A204.1 (cell line): ENCODE measurements around the gene CDK11B.

Source experiments
- FAIRE-seq: peaks from 2 replicates; lab custom pipeline; 2012; peaks lifted over from hg19 to GRCh38; lab: Jason Lieb, UNC

The CDK11B gene

GRCh38 chr1:1627261-1627828 is 31.5 kb downstream of the CDK11B start:
- no peak for FAIRE-seq

GRCh38 chr1:1626207-1627141 is 32.3 kb downstream of the CDK11B start:
- no peak for FAIRE-seq

- no peak for FAIRE-seq
Measured at GRCh38 chr1:1625824-1626206, 33.0 kb downstream of the CDK11B start.

- FAIRE-seq: no peak
Measured at GRCh38 chr1:1625404-1625775, 33.4 kb downstream of the CDK11B start.

GRCh38 chr1:1624443-1625403 is 34.1 kb downstream of the CDK11B start:
- FAIRE-seq: no peak

DNA sequence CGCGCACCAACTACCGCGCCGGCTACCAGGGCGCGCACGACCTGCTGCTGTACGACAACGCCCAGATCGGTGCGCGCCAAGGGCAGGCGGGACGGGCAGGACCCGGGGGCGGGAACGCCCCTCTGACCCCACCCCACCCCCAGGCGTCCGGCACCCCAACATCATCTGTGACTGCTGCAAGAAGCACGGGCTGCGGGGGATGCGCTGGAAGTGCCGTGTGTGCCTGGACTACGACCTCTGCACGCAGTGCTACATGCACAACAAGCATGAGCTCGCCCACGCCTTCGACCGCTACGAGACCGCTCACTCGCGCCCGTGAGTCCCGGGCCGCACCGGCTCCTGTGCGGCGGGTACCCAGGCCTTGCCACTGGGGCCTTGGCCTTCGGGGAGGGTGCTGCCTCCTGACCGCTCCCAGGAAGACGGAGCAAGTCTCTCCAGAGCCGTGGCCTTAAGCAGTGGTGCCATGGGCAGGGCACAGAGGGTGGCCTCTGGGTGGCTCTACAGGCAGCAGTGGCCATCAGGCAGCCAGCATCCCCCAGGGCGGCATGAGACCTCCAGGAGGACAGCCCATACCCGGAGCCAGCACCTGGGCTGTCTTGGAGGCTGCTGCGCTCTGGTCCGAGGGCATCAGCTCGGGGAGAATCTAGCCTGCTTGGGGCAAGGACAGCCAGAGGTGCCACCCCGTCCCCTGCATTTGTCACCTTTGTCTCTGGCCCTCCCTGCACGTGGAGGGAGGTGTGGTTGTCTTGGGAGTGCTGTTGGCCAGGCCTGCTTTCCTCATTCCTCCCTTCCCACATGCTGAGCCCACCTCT is 35.0 kb downstream of the CDK11B start:
- FAIRE-seq: no peak

DNA sequence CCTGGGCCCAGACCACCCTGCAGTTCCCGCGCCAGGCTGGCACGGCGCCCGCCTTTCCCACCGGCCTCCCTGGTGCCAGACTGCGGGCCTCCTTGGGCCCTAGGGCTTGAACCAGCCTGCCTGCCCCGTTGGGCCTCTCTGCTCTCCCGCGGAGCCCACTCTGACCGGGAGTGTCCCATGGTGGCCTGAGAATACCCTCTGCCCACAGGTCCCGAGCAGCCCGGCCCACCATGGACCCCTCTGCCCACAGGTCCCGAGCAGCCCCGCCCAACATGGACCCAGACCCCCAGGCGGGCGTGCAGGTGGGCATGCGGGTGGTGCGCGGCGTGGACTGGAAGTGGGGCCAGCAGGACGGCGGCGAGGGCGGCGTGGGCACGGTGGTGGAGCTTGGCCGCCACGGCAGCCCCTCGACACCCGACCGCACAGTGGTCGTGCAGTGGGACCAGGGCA is 35.6 kb downstream of the CDK11B start:
- FAIRE-seq: no peak

DNA sequence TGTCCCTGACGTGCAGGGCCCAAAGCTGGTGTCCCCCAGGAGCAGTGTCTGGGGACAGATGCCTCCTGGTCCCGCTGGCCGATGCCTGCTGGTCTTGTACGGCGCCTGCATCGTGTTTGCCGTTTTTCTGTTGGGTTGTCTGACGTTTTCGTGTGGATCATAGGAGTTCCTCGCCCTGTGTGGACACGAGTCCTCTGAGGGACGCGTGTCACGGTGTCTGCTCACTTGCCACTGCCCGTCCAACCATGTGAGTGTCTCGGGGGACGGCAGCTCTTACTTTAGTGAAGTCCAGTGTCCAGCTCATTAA is 36.1 kb downstream of the CDK11B start:
- no peak for FAIRE-seq

DNA sequence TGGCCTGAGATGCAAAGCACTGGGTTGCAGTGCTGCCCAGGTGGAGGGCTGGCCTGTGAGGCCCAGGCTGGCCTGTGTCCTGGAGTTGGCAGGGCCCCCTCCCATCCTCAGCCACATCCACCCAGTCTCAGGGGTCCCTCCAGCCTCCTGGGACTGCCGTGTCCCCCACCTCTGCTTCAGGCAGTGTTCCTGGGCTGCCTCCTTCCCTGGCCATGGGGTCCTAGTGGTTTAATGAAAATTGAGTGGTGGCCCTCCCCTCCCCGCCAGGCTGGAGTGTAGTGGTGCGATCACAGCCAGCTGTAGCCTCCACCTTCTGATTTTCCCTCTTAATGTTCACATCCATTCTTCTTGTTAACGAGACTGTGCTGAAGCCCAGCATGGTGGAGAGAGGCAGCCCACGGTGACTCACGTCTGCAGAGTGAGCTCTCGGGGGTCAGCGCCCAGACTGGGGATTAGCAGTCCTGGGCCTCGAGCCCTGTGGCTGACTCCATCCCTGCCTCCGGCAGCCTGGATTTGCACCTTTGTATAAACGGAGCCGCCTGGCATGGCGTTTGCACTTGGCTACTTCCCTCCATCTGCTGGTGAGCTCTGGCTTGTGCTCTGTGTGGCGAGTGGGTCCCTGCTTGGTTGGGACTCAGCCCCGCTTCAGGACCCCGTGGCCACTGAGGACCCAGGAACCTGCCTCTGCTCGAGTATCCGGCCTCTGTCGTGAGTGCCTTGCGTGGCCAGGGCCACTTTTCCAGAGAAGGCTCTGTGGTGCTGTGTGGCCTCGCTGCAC is 36.6 kb downstream of the CDK11B start:
- FAIRE-seq: no peak

GRCh38 chr1:1621173-1622009 is 37.4 kb downstream of the CDK11B start:
- no peak for FAIRE-seq

DNA sequence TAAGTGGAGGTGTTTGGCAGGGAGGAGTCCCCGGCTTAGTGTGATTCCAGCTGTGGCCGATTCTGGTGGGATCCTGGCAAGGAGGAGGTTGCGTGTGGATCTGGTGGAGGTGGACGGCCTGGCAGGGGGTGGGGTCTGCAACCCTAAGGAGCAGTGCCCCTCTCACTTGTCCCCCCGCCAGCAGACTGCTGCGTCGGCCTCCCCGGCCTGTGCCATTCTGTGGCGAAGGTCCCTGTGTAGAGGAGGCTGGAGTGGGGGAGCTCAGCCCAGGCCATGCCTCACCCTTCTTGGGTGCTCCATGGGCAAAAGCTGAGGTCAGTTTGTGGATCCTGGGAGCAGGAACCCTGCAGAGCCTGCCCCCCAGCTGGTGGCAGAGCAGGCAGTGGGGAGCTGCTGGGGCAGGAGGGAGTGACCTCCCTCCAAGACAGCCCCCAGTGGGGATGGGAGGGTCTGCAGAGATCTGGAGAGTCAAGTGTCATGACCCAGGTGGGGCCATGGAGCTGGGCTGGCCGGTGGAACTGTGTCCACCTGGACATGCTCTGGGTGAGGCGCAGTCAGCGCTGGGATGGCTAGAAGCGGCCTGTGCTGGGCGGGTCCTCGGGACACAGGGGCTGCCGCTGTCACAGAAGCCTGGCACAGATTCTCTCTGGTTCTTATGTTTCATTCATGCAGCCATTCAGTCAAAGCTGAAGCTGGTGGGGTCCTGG is 38.2 kb downstream of the CDK11B start:
- no peak for FAIRE-seq

DNA sequence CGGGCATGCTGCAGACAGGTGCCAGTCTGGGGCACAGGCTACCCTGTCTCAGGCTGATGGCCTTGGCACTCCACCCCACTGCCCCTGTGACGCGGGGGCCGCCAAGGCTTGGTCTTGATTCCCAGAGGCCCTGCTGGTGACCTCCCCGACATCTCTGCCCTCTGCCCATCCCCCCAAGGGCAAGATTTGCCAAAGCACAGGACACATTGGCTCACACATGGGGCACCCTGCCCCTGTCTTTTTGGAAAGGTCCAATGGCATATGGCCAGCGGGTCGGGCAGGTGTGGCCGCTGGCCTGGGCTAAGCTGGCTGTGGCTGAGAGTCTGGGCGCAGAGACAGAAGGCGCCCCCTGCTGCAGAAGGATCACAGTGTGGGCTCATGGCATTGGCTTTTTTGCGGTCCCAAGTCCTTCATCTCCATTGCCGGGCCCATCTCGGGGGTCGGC is 38.9 kb downstream of the CDK11B start:
- FAIRE-seq: no peak

DNA sequence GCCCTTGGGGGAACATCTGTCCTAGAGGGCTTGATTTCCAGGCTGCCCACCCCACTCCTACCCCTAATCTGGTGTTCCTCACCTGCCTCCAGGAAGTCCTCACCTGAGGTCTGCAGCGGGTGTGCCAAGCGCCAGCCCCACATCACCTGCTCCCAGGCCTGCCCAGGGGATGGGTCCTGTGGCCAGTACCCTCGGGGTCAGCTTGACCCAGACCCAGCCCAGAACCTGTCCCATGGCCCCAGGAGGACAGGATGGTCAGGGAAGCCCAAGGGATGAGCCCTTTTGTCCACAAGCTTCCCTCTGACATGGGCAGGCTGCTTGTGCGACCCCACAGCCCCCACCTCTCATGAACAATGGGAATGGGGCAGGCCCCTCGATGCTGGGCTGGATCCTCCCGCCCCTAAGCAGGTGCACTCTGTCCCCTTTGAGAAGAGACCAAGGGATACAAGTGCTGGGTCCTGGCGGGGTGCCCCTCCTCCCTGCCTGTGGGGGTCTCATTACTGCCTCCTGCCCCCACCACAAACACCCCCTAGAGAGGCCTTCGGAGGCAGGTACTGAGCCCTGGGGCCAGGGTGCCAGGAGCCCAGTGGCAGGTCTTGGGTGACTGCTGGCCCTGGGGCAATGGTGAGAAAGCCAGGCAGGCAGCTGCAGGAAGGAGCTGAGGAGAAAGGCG is 40.3 kb downstream of the CDK11B start:
- no peak for FAIRE-seq

DNA sequence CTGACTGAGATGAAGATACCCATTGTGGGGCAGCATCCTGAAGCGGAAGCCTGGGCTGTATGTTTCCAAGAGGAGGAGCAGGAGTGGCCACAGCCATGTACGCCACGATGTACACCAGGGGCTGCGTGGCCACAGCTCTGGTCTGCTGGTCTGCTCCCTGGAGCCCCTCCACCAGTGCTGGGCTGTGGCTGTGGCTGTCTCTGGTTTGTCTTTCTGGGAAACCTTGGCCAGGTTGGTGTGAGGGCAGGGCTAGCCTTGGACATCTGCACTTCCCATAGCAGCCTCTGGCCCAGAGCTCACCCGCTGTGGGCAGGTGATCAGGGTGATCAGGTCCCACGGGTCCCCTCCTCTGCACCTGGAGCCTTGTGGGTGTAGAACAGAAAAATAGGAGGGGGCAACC is 40.9 kb downstream of the CDK11B start:
- no peak for FAIRE-seq

GRCh38 chr1:1617516-1617915 is 41.3 kb downstream of the CDK11B start:
- no peak for FAIRE-seq

DNA sequence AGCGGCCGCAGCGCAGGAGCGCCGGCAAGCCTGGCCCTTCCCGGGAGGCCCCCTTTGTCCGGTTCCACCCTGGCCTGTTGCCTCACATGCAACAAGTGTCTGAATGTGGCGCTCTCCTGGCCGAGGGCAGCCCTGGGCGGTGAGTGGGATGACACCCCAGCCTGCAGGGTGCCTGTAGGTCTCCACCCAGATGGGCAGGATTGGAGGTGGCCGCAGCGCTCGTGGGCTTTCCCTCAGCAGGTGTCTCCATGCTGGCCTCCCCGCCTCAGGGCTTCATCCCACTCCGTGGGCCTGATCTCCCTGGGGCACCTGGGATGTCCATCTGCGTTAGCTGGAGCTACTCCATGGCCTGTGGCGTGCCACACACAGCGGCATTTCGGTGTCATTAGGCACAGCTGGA is 42.0 kb downstream of the CDK11B start:
- FAIRE-seq: no peak

DNA sequence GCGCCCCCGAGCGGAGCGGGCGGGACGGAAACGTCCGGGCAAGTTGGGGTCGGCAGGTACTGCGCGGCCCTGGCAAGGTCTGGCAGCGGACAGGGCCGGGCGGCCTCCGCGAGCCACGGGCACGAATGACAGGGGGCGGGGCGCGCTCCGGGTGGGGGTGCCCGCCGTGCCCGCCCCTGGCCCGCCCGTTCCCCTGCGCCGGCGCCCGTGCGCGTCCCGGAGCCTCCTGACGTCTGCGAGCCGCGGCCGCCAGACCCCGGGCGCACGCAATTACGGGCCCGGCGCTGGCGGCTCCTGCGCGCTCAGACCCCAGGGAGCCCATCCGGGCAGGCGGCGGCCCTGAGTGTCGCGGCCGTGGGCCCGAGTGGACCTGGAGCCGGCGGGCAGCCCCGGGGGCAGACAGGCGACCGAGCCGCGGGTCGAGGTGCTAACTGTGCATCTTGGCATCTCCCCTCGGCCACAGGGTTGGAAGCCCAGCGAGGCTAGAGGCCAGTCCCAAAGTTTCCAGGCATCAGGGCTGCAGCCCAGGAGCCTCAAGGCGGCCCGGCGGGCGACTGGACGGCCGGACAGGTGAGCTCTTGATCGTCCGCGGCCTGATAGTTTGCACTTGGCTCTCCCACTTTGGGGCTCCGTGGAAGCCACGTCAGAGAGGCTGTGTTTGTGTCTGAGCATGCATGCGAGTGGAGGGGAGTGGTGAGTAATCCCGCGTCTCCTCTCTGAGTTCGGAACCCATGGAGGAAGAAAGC is 42.6 kb downstream of the CDK11B start:
- no peak for FAIRE-seq
